NCI-H226 (cell line): Measurements from ENCODE around the gene CCR6.
"Not testable (repeated sequence)": the region's sequence is repeated elsewhere in the genome, so short reads cannot be mapped to it uniquely, and the experiment has no call there.

ENCODE experiments used
- DNase-seq: peaks from one replicate; pipeline ENCODE4 v3.0.0-alpha.2; 2015

The CCR6 gene

GRCh38 chr6:167146977-167147376, 24.1 kb downstream of the CCR6 start:
- no peak for DNase-seq

DNA sequence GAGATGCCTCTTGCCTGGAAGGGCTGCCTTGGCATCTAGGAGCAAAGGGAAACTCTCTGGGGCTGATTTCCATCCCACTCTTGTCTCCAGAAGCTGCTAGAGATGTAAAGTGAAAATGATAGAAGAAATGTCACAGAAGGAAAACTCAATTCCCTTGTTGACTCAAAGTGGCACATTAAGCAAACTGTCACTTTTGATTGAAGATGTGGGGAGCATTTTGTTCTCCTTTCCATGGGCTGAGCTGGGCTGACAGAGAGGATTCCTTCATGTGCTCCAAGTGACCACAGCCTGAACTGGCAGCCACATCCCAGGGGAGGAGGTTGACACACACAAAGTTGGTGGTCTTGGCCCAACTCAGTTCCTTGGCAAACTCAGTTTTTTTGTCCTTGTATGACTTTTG, 25.1 kb downstream of the CCR6 start:
- DNase-seq = no peak

GRCh38 chr6:167148997-167149396, 26.1 kb downstream of the CCR6 start:
- DNase-seq = no peak

DNA sequence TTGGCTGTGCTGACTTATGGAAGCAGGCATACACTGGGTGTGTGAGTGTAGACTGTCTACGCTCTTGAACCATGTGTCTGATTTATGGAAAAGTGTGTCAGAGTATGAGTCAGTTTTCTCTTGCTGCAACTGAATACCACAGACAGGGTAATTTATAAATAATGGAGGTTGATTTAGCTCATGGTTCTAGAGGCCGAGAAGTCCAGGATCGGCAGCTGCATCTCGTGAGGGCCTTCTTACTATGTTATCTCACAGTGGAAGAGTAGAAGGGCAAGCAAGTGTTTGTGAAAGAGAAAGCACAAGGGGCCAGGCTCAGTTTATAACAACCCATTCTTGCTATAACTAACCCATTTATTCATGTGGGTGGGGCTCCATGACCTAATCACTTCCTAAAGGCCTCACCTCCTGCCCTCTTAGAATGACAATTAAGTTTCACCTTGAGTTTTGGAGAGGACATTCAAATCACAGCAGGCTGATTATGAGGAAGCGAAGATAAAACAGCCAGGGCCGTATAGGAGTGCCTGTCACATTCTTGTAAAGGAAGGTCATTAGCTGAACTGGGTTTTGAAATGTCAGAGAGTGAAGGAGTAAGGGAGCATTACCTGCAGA, 28.1 kb downstream of the CCR6 start:
- no peak for DNase-seq

- DNase-seq = no peak
Measured at GRCh38 chr6:167151648-167152047, 28.8 kb downstream of the CCR6 start.

DNA sequence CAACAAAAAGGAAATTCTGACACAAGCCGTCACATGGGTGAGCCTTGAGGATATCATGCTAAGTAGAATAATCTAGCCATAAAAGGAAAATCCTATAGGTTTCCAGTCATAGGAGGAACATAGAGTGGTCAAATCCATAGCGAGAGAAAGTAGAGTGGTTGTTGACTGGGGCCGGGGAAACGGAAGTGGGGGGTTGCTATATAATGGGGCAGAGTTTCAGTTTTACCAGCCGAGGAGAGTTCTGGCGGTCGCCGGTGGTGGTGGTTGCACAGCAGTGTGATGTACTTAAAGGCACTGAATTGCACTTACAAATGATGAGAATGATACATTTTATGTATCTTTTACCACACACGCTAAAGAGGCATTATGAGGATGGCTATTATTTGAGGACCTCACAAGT, 30.0 kb downstream of the CCR6 start:
- no peak for DNase-seq

GRCh38 chr6:167153521-167153959, 30.6 kb downstream of the CCR6 start:
- no peak for DNase-seq

- DNase-seq = no peak
Measured at GRCh38 chr6:167154291-167154690, 31.4 kb downstream of the CCR6 start.

DNA sequence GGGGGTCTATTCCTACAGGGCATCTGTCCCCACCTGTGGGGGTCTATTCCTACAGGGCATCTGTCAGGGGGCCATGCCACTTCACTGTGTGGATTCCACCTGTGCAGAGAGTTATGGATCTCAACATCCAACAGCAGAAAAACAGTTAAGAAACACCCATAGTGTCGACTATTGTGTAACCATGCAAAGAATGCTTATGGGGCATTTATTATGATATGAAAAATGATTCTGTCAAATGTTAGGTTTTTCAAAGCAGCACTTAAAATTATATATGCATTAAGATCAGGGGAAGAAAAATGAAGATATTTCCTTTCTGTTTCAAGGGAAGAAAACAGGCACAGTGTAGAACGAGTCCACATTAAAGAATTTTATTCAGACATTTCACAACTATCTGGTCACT, 32.0 kb downstream of the CCR6 start:
- DNase-seq = no peak

DNA sequence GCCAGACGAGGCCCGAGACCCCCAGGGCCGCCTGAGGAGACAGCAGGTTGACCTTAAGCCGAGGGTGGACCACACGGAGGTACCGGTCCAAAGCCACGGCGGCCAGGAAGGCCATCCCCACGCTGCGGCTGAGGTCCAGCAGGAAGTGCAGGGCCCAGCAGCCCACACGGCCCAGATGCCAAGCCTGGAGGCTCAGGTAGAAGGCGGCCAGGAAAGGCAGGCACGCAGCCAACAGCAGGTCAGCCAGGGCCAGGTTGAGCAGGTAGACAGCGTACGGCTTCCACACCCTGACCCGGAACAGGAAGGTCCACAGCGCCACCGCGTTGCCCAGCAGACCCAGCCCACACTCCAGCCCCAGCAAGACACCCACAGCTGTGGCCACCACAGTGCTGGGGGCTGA, 34.5 kb downstream of the CCR6 start:
- DNase-seq = no peak

DNA sequence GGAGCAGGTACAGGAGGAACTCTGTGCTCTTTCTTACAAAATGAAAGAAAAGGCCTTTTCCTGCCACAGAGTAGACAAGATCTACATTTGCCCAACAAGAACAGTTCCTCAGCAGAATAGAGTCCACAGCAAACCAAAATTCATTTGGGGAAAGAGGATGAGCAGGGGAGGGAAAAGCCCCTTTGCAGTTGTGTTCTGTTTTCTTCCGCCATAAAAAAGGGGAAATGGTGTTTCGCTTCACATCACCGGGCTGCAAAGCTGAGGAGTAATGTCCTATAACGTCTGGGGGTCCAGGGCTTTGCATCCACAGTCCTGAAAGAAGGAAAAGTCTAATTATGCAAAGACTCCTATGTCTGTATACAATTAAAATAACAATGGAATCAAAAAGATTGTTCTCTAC, 35.0 kb downstream of the CCR6 start, which contains the start of gene GPR31:
TSS of gene GPR31 (minus strand) at position 118 of the 400 bp plus-strand sequence. CDS start 149 bp downstream, outside the sequence.
- DNase-seq = no peak

- DNase-seq = no peak
Measured at GRCh38 chr6:167161851-167162467, 39.1 kb downstream of the CCR6 start.

DNA sequence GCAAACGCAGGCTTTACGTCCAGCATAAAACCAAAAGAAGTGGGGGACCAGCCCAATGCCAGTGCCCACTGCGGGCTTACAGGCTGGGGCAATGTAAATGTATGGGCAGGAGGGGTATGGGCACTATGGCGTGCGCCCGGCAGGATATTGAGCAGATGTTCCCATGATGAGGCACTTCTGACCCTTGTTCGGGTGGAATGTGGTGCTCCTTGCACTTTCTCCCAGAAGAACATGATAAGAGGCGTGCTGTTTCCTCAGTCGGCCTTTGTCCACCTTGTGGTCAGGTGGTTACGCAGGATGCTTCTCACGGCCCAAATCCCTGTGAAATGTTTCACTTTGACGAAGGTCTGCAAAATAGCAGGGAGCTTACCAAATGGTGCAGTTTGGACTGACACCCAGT, 39.7 kb downstream of the CCR6 start:
- no peak for DNase-seq

DNA sequence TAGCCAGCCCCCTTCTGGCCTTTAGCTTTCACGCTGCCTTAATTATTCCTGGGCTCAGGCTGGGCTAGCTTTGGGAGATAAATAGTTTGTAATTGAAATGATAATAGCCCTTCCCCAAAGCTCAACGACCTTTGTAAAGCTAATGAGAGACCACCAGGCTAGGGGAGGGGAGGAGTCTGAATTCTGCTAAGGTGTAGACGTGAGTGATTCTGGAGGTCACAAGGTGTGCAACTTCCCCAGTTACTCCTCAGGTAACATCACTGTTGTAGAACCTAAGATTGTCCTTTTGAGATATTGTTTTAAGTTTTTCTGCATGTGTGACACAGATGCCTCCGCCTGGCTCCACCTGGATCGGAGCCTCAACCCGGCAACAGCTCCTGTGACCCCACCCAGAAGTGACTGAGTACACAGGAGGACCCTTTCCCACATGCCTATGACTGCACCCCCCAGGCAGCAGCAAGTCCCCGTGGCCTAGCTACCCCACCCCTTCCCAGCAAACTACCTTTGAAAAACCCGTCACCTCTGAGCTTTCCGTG, 40.6 kb downstream of the CCR6 start:
- no peak for DNase-seq

GRCh38 chr6:167164261-167164660, 41.4 kb downstream of the CCR6 start:
- DNase-seq = no peak

DNA sequence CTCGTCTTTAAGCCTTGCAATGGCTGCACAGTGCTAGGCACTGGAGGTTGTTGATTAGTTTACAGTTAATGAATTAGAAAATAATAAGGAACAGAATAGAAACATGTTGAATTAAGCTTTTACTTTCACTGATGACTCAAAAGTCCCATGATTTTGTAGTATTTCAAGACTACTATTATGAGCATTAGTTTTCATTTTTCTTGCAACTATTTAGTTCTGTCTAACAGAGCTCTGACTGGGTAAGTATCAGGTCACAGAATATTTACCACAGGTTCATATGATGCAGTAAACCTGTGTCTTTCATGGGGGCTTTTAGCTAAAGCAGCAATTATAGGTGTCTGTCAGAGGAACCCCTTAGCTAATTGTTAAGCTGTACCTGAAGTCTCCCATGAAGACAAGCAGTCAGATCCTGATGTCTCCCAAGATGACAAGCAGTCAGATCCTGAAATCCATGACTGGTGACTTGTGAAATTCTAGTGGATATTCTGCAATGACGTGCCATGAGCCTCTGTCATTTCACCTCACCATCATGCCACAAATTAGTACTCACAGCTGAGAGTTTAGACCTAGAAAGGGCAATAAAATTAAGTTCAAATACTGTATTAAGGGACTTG, 43.1 kb downstream of the CCR6 start:
- DNase-seq = no peak

- DNase-seq = not testable (repeated sequence)
Measured at GRCh38 chr6:167167699-167168098, 44.8 kb downstream of the CCR6 start.

DNA sequence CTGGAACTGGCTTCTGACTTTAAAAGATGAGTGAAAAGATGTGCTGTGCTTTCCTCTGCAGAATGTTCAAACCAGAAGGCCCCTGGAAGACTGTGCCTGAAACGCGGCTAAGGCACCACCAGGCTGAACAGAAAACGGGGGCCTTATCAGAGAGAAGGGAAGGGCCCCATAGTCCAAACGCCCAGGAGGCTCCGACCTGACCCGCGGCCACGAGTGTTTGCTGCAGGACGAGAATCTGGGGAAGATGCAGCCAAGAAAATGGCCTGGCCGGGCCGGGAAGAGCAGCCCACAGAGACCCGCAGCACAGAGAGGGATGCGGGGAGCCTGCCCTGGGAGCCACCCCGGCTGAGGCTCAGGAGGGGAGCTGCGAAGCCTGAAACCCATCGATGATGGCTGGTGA, 45.4 kb downstream of the CCR6 start:
- not testable (repeated sequence) for DNase-seq

- not testable (repeated sequence) for DNase-seq
Measured at GRCh38 chr6:167169867-167170266, 47.0 kb downstream of the CCR6 start.

DNA sequence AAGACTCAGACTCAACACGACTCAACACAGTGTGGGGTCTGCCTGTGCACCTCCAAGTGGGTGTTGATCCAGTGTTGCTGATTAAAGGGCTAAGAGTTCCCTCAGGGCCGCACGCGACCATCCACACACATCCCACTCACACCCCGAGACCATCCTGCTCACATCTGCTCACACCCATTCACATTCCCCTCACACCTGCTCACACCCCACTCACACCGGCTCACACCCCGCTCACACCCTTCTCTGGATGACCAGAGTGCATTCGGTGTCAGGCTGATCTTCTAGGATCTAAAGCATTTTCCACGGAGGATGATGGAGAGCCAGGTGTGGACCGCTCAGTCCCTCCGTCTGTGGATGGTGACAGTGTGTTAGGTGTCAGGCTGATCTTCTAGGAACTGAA, 48.4 kb downstream of the CCR6 start:
- not testable (repeated sequence) for DNase-seq

- DNase-seq = not testable (repeated sequence)
Measured at GRCh38 chr6:167172011-167172410, 49.1 kb downstream of the CCR6 start.

DNA sequence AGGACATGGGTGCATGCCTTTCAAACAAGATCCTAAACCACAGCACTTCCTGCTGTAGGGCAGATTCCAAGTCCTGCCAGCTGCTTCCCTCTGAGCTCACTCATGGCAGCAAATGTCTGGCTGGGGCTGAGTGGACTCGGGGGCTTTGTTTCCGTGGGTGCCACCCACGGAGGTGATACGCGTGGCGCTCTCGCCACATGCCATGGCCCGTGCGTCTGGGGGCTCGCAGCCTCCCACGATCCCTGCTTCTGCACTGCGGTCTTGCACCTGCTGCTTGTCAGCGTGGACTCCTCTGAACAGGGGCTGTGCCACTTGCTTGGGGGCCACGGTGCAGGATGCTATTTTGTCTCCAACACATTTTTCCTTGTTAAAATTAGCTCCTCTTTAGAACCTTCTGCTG, 54.4 kb downstream of the CCR6 start:
- DNase-seq = not testable (repeated sequence)

DNA sequence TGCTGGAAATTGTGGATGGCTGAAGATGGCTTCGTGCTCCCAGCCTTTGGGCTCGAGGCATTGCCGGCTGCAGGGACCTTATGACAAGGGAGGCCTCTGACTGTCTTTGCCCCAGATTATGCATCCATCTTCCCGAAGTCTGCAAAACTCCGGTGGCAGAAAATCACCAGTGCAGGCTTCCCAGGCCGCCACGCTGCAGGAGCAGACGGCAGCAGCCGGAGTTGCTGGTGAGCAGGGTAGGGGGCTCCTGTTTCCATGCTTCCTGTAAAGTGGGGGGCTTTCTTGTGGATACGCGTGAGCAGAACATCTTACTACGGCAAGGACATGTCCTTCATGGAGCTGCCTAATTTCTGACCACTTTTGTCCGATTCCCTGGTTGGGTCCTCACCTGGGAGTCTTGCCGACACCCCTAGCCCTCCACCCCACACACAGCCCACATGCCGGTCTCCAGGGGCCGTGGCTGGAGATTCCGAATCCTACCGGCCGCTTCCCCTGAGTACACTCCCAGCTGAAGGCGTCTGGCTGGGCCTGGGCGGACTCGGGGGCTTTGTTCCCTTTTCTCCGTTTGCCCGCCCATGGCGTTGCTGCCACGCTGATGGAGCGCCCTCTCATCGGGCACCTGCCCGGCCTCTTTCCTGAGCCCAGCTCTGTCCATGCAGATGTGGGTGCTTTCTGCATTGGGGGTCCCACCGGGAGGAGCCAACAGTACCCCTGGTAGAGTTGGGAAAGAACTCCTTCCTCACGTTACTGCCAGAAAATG, 56.2 kb downstream of the CCR6 start:
- DNase-seq = not testable (repeated sequence)
